Measurements from ENCODE around the gene PLA2G15.

Gene PLA2G15

DNA sequence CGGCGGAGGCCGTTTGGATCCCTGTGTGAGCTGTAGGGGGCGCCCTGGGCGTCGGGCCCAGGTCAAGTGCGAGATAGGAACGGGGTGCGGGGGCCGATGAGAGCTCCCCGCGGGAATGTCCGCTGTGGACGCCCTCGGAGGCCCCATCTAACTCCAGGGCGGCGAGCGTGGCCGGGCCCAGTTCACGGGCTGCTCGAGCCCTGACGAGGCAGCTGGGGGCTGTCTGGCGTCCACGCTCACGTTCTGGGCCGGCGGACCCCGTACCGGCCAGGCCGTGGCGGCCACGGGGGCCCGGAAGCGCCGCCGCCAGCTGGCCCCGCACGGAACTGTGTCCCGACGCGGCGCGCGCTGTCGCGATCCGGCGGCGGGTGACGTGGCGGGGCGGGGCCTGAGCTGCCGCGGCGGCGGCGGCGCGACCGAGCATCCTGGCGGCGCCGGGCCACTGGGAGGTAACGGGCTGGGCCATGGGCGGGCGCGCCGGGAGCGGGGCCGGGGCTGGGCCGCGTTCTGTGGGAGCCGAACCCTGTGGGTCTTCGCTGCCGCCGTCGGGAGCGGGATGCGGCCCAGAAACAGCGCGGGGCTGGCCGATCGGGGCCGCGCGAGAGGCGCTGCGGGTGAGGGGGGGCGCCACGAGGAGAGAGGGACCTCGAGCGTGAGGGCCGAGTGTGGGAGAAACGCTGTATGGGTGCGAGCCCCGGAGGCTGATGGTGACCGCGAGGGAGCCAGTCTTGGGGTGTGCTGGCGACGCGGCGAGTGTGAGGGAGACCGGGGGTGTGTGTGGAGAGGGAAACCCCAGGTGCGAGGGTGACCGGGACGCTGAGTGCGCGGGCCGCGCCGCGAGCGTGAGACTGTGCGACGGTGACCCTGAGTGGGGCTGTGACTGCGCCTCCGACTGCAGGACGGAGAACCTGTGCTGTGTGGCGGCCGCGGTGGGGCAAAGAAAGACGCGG is 19.2 kb downstream of the PLA2G15 start, which contains the start of gene SLC7A6:
Gene SLC7A6 (plus strand): TSS at position 399 of the 950 bp plus-strand sequence. CDS start 10,201 bp downstream, outside the sequence.
- TF ChIP-seq, protein P1, sequence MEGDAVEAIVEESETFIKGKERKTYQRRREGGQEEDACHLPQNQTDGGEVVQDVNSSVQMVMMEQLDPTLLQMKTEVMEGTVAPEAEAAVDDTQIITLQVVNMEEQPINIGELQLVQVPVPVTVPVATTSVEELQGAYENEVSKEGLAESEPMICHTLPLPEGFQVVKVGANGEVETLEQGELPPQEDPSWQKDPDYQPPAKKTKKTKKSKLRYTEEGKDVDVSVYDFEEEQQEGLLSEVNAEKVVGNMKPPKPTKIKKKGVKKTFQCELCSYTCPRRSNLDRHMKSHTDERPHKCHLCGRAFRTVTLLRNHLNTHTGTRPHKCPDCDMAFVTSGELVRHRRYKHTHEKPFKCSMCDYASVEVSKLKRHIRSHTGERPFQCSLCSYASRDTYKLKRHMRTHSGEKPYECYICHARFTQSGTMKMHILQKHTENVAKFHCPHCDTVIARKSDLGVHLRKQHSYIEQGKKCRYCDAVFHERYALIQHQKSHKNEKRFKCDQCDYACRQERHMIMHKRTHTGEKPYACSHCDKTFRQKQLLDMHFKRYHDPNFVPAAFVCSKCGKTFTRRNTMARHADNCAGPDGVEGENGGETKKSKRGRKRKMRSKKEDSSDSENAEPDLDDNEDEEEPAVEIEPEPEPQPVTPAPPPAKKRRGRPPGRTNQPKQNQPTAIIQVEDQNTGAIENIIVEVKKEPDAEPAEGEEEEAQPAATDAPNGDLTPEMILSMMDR (conservative IDR thresholded peaks at IDR 0.05) = peak; percentile 54
- H3K27ac ChIP-seq = peak within 1 kb of the TSS; percentile 76

DNA sequence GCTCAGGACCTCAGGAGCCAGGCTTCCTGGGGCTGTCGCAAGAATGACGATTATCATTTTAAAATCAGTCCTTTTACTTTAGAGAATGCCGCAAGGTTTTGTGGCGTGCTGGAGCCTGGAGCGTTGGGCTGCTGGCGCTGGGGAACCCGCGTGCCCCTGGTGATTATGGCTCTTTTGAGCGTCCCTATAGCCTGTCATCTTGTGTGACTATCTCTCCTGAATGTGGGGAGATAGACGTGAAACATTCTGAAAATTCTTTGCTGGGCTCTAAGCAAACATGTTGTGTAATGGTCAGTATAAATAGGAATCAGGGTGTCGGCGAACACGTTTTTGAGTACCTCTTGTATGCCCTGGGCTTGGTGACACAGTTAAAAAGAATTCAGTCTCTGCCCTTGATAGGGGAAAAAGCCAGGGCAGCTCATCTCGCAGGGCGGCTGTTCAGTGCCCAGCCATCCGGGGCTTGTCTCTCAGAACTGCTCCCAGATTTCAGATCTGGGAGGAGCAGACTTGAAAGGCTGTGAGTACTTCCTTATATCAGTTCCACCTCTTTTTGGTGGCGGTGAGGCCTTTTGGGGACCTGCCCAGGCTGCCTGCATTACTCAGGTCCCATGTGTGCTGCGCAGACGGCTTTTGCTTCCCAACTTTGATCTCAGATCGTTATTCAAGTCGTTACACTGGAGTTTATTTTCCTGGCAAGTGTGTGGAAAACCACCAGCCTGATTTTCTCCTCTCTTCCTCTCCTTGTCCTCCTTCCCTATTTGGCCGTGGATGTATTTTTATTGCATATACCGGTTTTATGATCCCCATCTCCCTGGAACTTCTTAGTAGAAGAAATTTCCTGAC is 20.1 kb downstream of the PLA2G15 start:
- TF ChIP-seq, protein P1 (conservative IDR thresholded peaks at IDR 0.05) = no peak
- peak overlapping the region; percentile 76 for H3K27ac ChIP-seq

DNA sequence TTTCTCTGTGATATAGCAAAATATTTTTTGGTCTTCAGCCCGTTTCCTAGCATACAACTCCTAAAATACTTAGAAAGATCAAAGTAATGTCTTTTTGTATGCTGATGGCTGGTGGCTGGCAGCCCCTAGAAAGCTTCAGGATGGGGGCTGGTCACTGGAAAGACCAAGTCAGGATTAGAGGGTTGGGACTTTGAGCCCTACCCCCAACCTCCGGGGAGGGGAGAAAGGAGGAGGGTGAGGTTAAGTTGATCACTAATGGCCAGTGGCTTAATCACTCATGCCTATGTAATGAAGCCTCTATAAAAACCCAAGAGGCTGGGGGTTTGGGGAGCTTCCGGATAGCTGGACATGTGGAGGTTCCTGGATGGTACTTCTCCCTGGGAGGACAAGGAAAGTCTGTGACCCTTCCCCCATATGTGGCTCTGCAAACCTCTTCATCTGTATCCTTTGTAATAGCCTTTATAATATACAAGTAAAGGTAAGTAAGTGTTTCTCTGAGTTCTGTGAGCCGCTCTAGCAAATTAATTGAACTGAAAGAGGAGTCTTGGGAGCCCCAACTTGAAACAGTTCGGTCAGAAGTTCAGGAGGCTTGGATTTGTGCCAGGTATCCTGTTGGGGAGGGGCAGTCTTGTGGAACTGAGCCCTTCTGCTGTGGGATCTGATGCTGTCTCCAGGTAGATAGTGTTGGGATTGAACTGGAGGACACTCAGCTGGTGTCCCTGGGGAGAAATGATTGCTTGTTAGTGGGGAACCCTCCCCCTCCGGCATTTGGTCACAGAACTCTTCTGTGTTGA is 22.6 kb downstream of the PLA2G15 start:
- no peak overlapping the region for H3K27ac ChIP-seq

DNA sequence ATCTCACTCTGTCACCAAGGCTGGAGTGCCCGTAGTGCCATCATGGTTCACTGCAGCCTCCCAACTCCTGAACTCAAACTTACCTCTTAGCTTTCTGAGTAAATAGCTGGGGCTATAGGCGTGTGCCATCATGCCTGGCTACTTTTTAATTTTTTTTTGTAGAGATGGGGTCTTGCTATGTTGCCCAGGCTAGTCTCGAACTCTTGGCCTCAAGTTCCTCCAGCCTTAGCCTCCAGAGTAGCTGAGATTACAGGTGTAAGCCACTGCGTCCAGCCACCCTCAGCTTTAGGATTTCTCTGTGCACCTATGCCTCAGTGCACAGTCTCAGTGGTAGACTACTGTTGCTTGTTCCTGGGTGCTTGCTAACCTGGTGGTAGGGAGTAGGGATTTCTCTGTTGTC is 24.6 kb downstream of the PLA2G15 start:
- TF ChIP-seq, protein P1 (conservative IDR thresholded peaks at IDR 0.05) = no peak
- no peak overlapping the region for H3K27ac ChIP-seq

More for the DNA sequence above, 22.6 kb downstream of the PLA2G15 start:
- TF ChIP-seq, protein P1 (conservative IDR thresholded peaks at IDR 0.05) = no peak

DNA sequence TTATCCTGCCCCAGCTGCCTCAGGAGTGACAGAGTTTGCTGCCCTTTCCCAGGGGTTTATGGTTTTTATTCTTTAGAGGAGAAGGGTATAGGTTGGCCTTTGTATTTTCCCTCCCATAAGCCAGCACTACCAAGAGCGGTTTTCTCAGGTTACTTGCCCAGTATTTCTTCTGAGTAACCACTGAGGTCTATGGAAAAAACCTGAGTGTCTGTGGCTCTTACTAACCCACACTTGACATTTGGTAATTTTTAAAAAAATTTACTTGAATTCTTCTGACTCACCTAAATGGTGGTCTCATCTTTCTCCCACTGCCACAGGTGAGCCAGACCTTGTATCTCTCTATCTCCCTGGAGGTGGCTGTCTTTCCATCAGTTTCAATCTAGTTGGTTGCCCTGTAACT is 25.2 kb downstream of the PLA2G15 start:
- no peak overlapping the region for H3K27ac ChIP-seq
- TF ChIP-seq, protein P1 (conservative IDR thresholded peaks at IDR 0.05) = no peak

DNA sequence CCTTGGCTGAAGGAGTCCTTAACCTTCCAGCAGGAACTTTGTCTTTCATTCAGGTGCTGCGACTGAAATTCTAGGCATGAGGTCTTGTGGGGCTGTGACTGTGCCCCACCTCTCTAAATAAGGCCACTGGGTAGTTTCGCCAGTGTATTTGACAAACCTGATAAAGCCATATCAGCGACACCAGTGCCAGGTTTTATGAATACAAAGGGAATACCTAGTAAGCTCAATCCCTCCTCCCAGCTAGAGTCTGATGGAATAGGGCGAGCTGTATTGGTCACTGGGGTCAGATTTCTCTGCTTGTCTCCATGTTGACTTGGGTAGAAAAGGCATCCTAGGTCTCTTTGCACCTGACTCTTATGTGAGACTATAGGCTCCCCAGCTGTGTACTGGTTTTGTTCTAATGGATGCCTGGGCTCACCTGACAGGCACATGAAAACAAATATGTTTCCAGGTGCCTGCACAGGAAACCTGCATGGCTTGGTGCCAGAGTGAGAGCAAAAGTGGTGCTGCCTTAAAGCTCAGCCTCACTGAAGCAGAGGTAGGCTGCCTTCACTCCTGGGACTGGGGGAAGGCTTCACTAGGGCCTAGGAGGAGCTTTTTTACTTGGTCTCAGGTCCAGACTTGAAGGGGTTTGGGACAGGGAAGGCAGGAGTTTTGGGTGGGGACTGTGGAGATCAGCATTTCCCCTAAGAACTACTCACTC is 27.5 kb downstream of the PLA2G15 start:
- peak overlapping the region; percentile 62 for H3K27ac ChIP-seq

More for the DNA sequence above, 27.5 kb downstream of the PLA2G15 start:
- TF ChIP-seq, protein P1 (conservative IDR thresholded peaks at IDR 0.05) = no peak
